Glutamatergic neuron (in vitro differentiated cells): ENCODE results near the gene ABCB10. TPM values are rescaled to one million over a fixed set of nuclear protein-coding genes. Genes with fewer than 3 reads are reported as not detected.
A peak's percentile ranks its signal among the peaks of the same experiment; 100 is the strongest.

Source experiments
- DNase-seq: peaks from one replicate; pipeline ENCODE4 v3.0.0; 2022
- H3K27ac Mint-ChIP-seq: one replicate; pipeline ENCODE4 v1.8.0; 2020; ENCODE audit warnings: mild to moderate bottlenecking, mixed read lengths, inconsistent platforms; ENCODE audit not compliant: unreplicated experiment
- H3K27me3 Mint-ChIP-seq: one replicate; pipeline ENCODE4 v1.8.0; 2020; ENCODE audit warnings: mild to moderate bottlenecking, moderate library complexity, mixed read lengths, inconsistent platforms; ENCODE audit not compliant: unreplicated experiment
- H3K36me3 Mint-ChIP-seq: one replicate; pipeline ENCODE4 v1.8.0; 2020; ENCODE audit warnings: mild to moderate bottlenecking, mixed read lengths, inconsistent platforms; ENCODE audit not compliant: unreplicated experiment
- H3K4me1 Mint-ChIP-seq: one replicate; pipeline ENCODE4 v1.8.0; 2020; ENCODE audit warnings: mild to moderate bottlenecking, low read depth, mixed read lengths, inconsistent platforms; ENCODE audit not compliant: unreplicated experiment
- H3K4me3 Mint-ChIP-seq: one replicate; pipeline ENCODE4 v1.8.0; 2020; ENCODE audit warnings: mild to moderate bottlenecking, mixed read lengths, inconsistent platforms; ENCODE audit not compliant: unreplicated experiment
- H3K9me3 Mint-ChIP-seq: one replicate; pipeline ENCODE4 v1.8.0; 2020; ENCODE audit warnings: mild to moderate bottlenecking, moderate library complexity, mixed read lengths, inconsistent platforms; ENCODE audit not compliant: unreplicated experiment
- CTCF ChIP-seq: fragments of 200-600 bp; sonication (generic); IDR thresholded peaks from one replicate; pipeline ENCODE4 v1.5.0; 2021; ENCODE audit not compliant: partially characterized antibody, unreplicated experiment
- total RNA-seq: library from RNA; stranded (reverse); fragmentation: NEBNext Ultra II Directional; extraction: Animal tissue kit (Norgen Biotek cat#: 25700); gene quantifications from one replicate; pipeline ENCODE4 v1.2.1, GENCODE V29; 2021; ENCODE audit not compliant: unreplicated experiment

ABCB10 gene
- total RNA-seq, 1 donor from 2014 or later, result 15.0 TPM

GRCh38 chr1:229557200-229557850 is 1.2 kb downstream of the ABCB10 start:
- Mint-ChIP-seq H3K4me1 (peaks cover 17% of the 10 kb centered on the region), H3K9me3 (peaks cover 4% of the 10 kb centered on the region), H3K27me3 (peaks cover 8% of the 10 kb centered on the region), H3K36me3 (no peaks in the 10 kb centered on the region), H3K27ac (peak overlapping the region; percentile 91), H3K4me3 (peak overlapping the region; percentile 93)
- no peak for DNase-seq
- TF ChIP-seq CTCF, result no peak

DNA sequence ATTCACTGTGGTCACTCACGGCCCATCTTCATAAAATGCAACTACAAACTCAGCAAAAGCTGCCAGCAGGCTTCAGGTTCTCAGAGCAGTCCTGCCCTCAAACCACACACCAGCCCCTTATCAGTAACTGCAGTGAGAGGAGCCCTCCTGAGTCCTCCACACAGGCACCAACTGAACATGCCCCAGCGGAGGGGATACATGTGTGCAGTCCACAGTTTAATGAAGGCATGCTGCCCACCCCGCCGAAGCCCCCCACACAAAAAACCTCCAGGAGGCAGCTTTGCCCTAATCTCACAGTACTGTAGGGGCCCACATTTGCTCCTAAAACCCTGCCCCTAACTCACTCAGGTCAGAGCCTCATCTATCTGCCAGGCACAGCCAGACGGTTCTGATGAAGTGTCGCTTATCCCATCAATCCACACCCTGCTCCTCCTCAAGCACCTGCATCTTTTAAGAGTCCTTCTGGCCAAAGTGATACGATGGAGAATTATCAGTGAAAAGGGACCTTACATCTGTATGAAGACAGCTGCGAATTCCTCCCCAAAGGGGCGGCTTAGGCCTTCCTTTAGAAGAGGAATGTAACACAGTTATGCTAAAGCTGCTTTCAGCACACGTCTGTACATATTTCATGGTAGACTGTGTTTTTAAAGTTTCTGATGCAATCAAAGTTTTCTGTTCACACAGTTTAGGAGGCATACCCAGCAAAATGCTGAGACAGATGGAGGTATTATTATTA is 3.5 kb downstream of the ABCB10 start:
- H3K4me1 Mint-ChIP-seq, result peaks cover 19% of the 10 kb centered on the region
- DNase-seq, result no peak
- H3K9me3 Mint-ChIP-seq, result peaks cover 4% of the 10 kb centered on the region
- H3K27ac Mint-ChIP-seq, result no peak overlapping the region
- H3K27me3 Mint-ChIP-seq, result peaks cover 8% of the 10 kb centered on the region
- H3K36me3 Mint-ChIP-seq, result no peaks in the 10 kb centered on the region
- H3K4me3 Mint-ChIP-seq, result no peak overlapping the region
- TF ChIP-seq CTCF, result no peak

- H3K36me3 Mint-ChIP-seq, result no peaks in the 10 kb centered on the region
- H3K27ac Mint-ChIP-seq, result no peak overlapping the region
- no peak for TF ChIP-seq CTCF
- peaks cover 19% of the 10 kb centered on the region for H3K4me1 Mint-ChIP-seq
- H3K4me3 Mint-ChIP-seq, result no peak overlapping the region
- DNase-seq, result no peak
- H3K27me3 Mint-ChIP-seq, result no peaks in the 10 kb centered on the region
- H3K9me3 Mint-ChIP-seq, result peaks cover 2% of the 10 kb centered on the region
Observed at GRCh38 chr1:229553621-229554130, 4.8 kb downstream of the ABCB10 start.

- H3K27ac Mint-ChIP-seq, result no peak overlapping the region
Observed at GRCh38 chr1:229552732-229553131, 5.8 kb downstream of the ABCB10 start.

More at GRCh38 chr1:229552732-229553131, 5.8 kb downstream of the ABCB10 start:
- Mint-ChIP-seq H3K27me3 (no peaks in the 10 kb centered on the region), H3K4me3 (no peak overlapping the region), H3K4me1 (peaks cover 19% of the 10 kb centered on the region), H3K36me3 (no peaks in the 10 kb centered on the region), H3K9me3 (peaks cover 2% of the 10 kb centered on the region)
- no peak for TF ChIP-seq CTCF
- DNase-seq, result no peak
